Measurements from ENCODE around the gene IL17RA.

Gene IL17RA

GRCh38 chr22:17115945-17116565, 31.3 kb downstream of the IL17RA start:
- H3K4me1 ChIP-seq: no peaks in the 10 kb centered on the region
- H3K4me3 ChIP-seq (ENCODE audit: low read depth, low read length): no peak overlapping the region
- H3K27me3 ChIP-seq: no peaks in the 10 kb centered on the region
- DNase-seq: no peak
- H3K9me3 ChIP-seq: no peaks in the 10 kb centered on the region
- TF ChIP-seq CTCF (IDR thresholded peaks at IDR 0.05; ENCODE audit: low read depth, low read length): no peak
- no peaks in the 10 kb centered on the region for H3K36me3 ChIP-seq

- TF ChIP-seq CTCF (IDR thresholded peaks at IDR 0.05; ENCODE audit: low read depth, low read length): no peak
- Histone ChIP-seq H3K4me1 (no peaks in the 10 kb centered on the region), H3K4me3 (ENCODE audit: low read depth, low read length) (no peak overlapping the region), H3K27me3 (no peaks in the 10 kb centered on the region), H3K9me3 (no peaks in the 10 kb centered on the region), H3K36me3 (no peaks in the 10 kb centered on the region)
- DNase-seq: no peak
These were observed 32.0 kb downstream of the IL17RA start for GRCh38 chr22:17116572-17117330.

- Histone ChIP-seq H3K4me3 (ENCODE audit: low read depth, low read length) (no peak overlapping the region), H3K9me3 (no peaks in the 10 kb centered on the region), H3K4me1 (no peaks in the 10 kb centered on the region), H3K36me3 (no peaks in the 10 kb centered on the region), H3K27me3 (no peaks in the 10 kb centered on the region)
- DNase-seq: no peak
- TF ChIP-seq CTCF (IDR thresholded peaks at IDR 0.05; ENCODE audit: low read depth, low read length): no peak
These were observed 32.6 kb downstream of the IL17RA start for GRCh38 chr22:17117400-17117799.

GRCh38 chr22:17117890-17118289, 33.1 kb downstream of the IL17RA start:
- H3K4me3 ChIP-seq (ENCODE audit: low read depth, low read length): no peak overlapping the region
- DNase-seq: no peak
- TF ChIP-seq CTCF (IDR thresholded peaks at IDR 0.05; ENCODE audit: low read depth, low read length): no peak
- no peaks in the 10 kb centered on the region for H3K4me1 ChIP-seq
- no peaks in the 10 kb centered on the region for H3K36me3 ChIP-seq
- no peaks in the 10 kb centered on the region for H3K27me3 ChIP-seq
- H3K9me3 ChIP-seq: no peaks in the 10 kb centered on the region

GRCh38 chr22:17118342-17118741, 33.5 kb downstream of the IL17RA start:
- no peak overlapping the region for H3K4me3 ChIP-seq (ENCODE audit: low read depth, low read length)
- TF ChIP-seq CTCF (IDR thresholded peaks at IDR 0.05; ENCODE audit: low read depth, low read length): no peak
- H3K36me3 ChIP-seq: no peaks in the 10 kb centered on the region
- no peaks in the 10 kb centered on the region for H3K27me3 ChIP-seq
- no peak for DNase-seq
- no peaks in the 10 kb centered on the region for H3K9me3 ChIP-seq
- H3K4me1 ChIP-seq: no peaks in the 10 kb centered on the region

All from BE2C (cell line).